GM23248 (cell line): ENCODE results near the gene PLCD3. TPM values are rescaled to one million over a fixed set of nuclear protein-coding genes. Genes with fewer than 3 reads are reported as not detected.

ENCODE experiments used
- DNase-seq: peaks from one replicate; pipeline ENCODE4 v3.0.0-alpha.2; 2015
- H2AFZ ChIP-seq: fragments of 200-600 bp; sonication (generic); 2 replicates; pipeline ENCODE4 v1.6.1; 2016; ENCODE audit warnings: antibody characterized with exemption
- H3F3A ChIP-seq: fragments of 200-600 bp; sonication (generic); 2 replicates; pipeline ENCODE4 v1.6.1; 2016; ENCODE audit warnings: mild to moderate bottlenecking, antibody characterized with exemption, mixed run types; ENCODE audit not compliant: insufficient read depth
- H3K27ac ChIP-seq: fragments of 200-600 bp; sonication (generic); 2 replicates; pipeline ENCODE4 v1.5.1; 2016; ENCODE audit warnings: mild to moderate bottlenecking
- H3K27me3 ChIP-seq: fragments of 200-600 bp; sonication (generic); replicated peaks from 2 replicates; pipeline ENCODE4 v1.6.1; 2016; ENCODE audit warnings: mild to moderate bottlenecking; ENCODE audit not compliant: insufficient read depth
- H3K36me3 ChIP-seq: fragments of 200-600 bp; sonication (generic); 2 replicates; pipeline ENCODE4 v1.6.1; 2016; ENCODE audit warnings: low read depth, mild to moderate bottlenecking
- H3K4me1 ChIP-seq: fragments of 200-600 bp; sonication (generic); 2 replicates; pipeline ENCODE4 v1.6.1; 2016; ENCODE audit warnings: mild to moderate bottlenecking; ENCODE audit not compliant: insufficient read depth
- H3K4me2 ChIP-seq: fragments of 200-600 bp; sonication (generic); one replicate; pipeline ENCODE4 v1.6.1; 2016; ENCODE audit warnings: mild to moderate bottlenecking; ENCODE audit not compliant: unreplicated experiment
- H3K4me3 ChIP-seq: fragments of 200-600 bp; sonication (generic); 2 replicates; pipeline ENCODE4 v1.5.1; 2016; ENCODE audit warnings: mild to moderate bottlenecking
- H3K79me2 ChIP-seq: fragments of 200-600 bp; sonication (generic); 2 replicates; pipeline ENCODE4 v1.6.1; 2016; ENCODE audit warnings: mild to moderate bottlenecking; ENCODE audit not compliant: insufficient read depth
- H3K9ac ChIP-seq: fragments of 200-600 bp; sonication (generic); 2 replicates; pipeline ENCODE4 v1.6.1; 2016; ENCODE audit warnings: mild to moderate bottlenecking
- H3K9me2 ChIP-seq: fragments of 200-600 bp; sonication (generic); 2 replicates; pipeline ENCODE4 v1.6.1; 2016; ENCODE audit warnings: mixed run types, mild to moderate bottlenecking, moderate library complexity; ENCODE audit not compliant: insufficient read depth
- H3K9me3 ChIP-seq: fragments of 200-600 bp; sonication (generic); one replicate; pipeline ENCODE4 v1.6.1; 2017; ENCODE audit warnings: low read depth
- H4K20me1 ChIP-seq: fragments of 200-600 bp; sonication (generic); 2 replicates; pipeline ENCODE4 v1.6.0; 2016; ENCODE audit not compliant: insufficient read depth
- EZH2 ChIP-seq: fragments of 200-600 bp; sonication (generic); IDR thresholded peaks from 2 replicates; pipeline ENCODE4 v1.6.1; 2018; ENCODE audit warnings: antibody characterized with exemption, mild to moderate bottlenecking; ENCODE audit not compliant: insufficient read depth, poor library complexity, severe bottlenecking
- EZH2phosphoT487 ChIP-seq: fragments of 200-600 bp; sonication (generic); IDR thresholded peaks from 2 replicates; pipeline ENCODE4 v1.6.1; 2018; ENCODE audit warnings: antibody characterized with exemption, moderate library complexity, mild to moderate bottlenecking, low read depth; ENCODE audit not compliant: insufficient read depth
- WGBS, 2 experiments: methylation state at CpG; one replicate each; pipeline ENCODE4 v1.1.6; 2015 to 2017; ENCODE audit warnings: low lambda C conversion rate in 2 of 2, low coverage in 1 of 2; ENCODE audit errors: missing lambda C conversion rate in 2 of 2; 5-methylcytosine and 5-hydroxymethylcytosine counted together
- in situ Hi-C: fragments of 300-500 bp; cut with MboI; formaldehyde crosslinking; loops from 2 replicates; pipeline ENCODE4 v1.15.0; 2020
- polyA plus RNA-seq: library from polyadenylated mRNA; unstranded; fragments of >200 nt; fragmentation: Nextera tagmentation; extraction: Ambion mirVana; gene quantifications from 2 replicates; pipeline ENCODE4 v1.2.1, GENCODE V29; 2016
- total RNA-seq: library from RNA; depleted of rRNA; stranded (reverse); fragments of >200 nt; shearing (Covaris generic); gene quantifications from 2 replicates; pipeline ENCODE4 v1.2.3, GENCODE V29; 2014

PLCD3 gene
- total and polyA plus RNA-seq, 2 experiments from 2014 or later, result 17.1 to 30.2 TPM

- peak; percentile 90 for DNase-seq
- in situ Hi-C loops, result no loop called here
These were observed 503 bp upstream of the PLCD3 start for GRCh38 chr17:45132572-45133463.

GRCh38 chr17:45131616-45132319, 547 bp downstream of the PLCD3 start:
- Histone ChIP-seq H3K9me3 (no peaks in the 10 kb centered on the region), H3K36me3 (no peaks in the 10 kb centered on the region), H3F3A (no peaks in the 10 kb centered on the region), H3K4me1 (peaks cover 23% of the 10 kb centered on the region), H3K9ac (peak overlapping the region; percentile 76), H3K79me2 (peaks cover 29% of the 10 kb centered on the region; the same call in 1 of the 2 replicates), H3K4me2 (peak overlapping the region; percentile 80), H4K20me1 (no peaks in the 10 kb centered on the region), H3K9me2 (no peaks in the 10 kb centered on the region), H2AFZ (peak overlapping the region; percentile 87), H3K27ac (no peak overlapping the region), H3K4me3 (peak overlapping the region; percentile 77), H3K27me3 (no peaks in the 10 kb centered on the region)
- WGBS, 2 experiments, result 4% methylated on average over 27 to 43 of the region's 46 CpGs
- in situ Hi-C loops, result no loop called here
- DNase-seq, result peak; percentile 56
- TF ChIP-seq EZH2 (no peak), EZH2phosphoT487 (no peak)

More at GRCh38 chr17:45132572-45133463, 503 bp upstream of the PLCD3 start:
- Histone ChIP-seq H2AFZ (peak overlapping the region; percentile 89), H3K79me2 (peaks cover 26% of the 10 kb centered on the region; the same call in 1 of the 2 replicates), H3K36me3 (no peaks in the 10 kb centered on the region), H3K9ac (peak overlapping the region; percentile 82), H3K27ac (peak overlapping the region; percentile 75), H3K4me1 (peaks cover 18% of the 10 kb centered on the region), H3K27me3 (no peaks in the 10 kb centered on the region), H3K4me2 (peak overlapping the region; percentile 77), H3K9me3 (no peaks in the 10 kb centered on the region), H4K20me1 (no peaks in the 10 kb centered on the region), H3F3A (no peaks in the 10 kb centered on the region), H3K4me3 (peak overlapping the region; percentile 77), H3K9me2 (no peaks in the 10 kb centered on the region)
- TF ChIP-seq EZH2phosphoT487 (no peak), EZH2 (no peak)
- 1% methylated on average over 56 to 60 of the region's 71 CpGs for WGBS, 2 experiments

- in situ Hi-C loops, result no loop called here
- Histone ChIP-seq H3K36me3 (no peaks in the 10 kb centered on the region), H3K4me2 (peak overlapping the region; percentile 80), H3K9me2 (no peaks in the 10 kb centered on the region), H3K4me1 (peaks cover 23% of the 10 kb centered on the region), H3K27me3 (no peaks in the 10 kb centered on the region), H2AFZ (no peak overlapping the region), H3K9ac (peak overlapping the region; percentile 76), H3K79me2 (peaks cover 33% of the 10 kb centered on the region; the same call in 1 of the 2 replicates), H3K4me3 (peak overlapping the region; percentile 77), H4K20me1 (no peaks in the 10 kb centered on the region), H3K9me3 (no peaks in the 10 kb centered on the region), H3F3A (no peaks in the 10 kb centered on the region), H3K27ac (no peak overlapping the region)
- 73 to 76% methylated on average over 16 to 17 of the region's 17 CpGs for WGBS, 2 experiments
- DNase-seq, result no peak
- TF ChIP-seq EZH2phosphoT487, result no peak
These were observed 1.4 kb downstream of the PLCD3 start for GRCh38 chr17:45130681-45131615.
